A673 (cell line): ENCODE results near the gene CYP51A1. TPM values are rescaled to one million over a fixed set of nuclear protein-coding genes. Genes with fewer than 3 reads are reported as not detected.
A peak's percentile ranks its signal among the peaks of the same experiment; 100 is the strongest.

Source experiments
- BruUV-seq: library from RNA; stranded (reverse); fragments of 400-500 nt; replicated peaks from 2 replicates; lab custom pipeline; 2021; lab: Mats Ljungman, UMichigan
- CTCF ChIA-PET: fragments of 300-600 bp; sonication (Branson Sonifier 250); formaldehyde crosslinking; loops from one replicate; lab custom pipeline; 2022; ENCODE audit warnings: antibody characterized with exemption; lab: Charles Lee
- POLR2A ChIA-PET: fragments of 300-600 bp; sonication (Branson Sonifier 250); formaldehyde crosslinking; loops from one replicate; lab custom pipeline; 2022; ENCODE audit warnings: antibody characterized with exemption; ENCODE audit not compliant: low non-redundant PET; lab: Charles Lee
- DNase-seq: peaks from one replicate; pipeline ENCODE4 v3.0.0-alpha.2; 2015; ENCODE audit warnings: low spot score
- H3K27ac ChIP-seq: fragments of 200-600 bp; sonication (generic); 2 replicates; pipeline ENCODE4 v1.5.1; 2016; ENCODE audit warnings: mixed run types, low read depth, mild to moderate bottlenecking, mixed read lengths, antibody characterized with exemption, low read length; ENCODE audit not compliant: poor library complexity, severe bottlenecking
- H3K27me3 ChIP-seq: fragments of 200-600 bp; sonication (generic); replicated peaks from 2 replicates; pipeline ENCODE4 v1.6.1; 2017; ENCODE audit warnings: mixed run types, low read depth, mild to moderate bottlenecking, mixed read lengths, antibody characterized with exemption, low read length; ENCODE audit not compliant: insufficient read depth, poor library complexity
- H3K36me3 ChIP-seq: fragments of 200-600 bp; sonication (generic); 2 replicates; pipeline ENCODE4 v1.6.1; 2016; ENCODE audit warnings: mixed run types, mild to moderate bottlenecking, mixed read lengths, antibody characterized with exemption, low read length; ENCODE audit not compliant: insufficient read depth, poor library complexity, severe bottlenecking
- H3K4me1 ChIP-seq: fragments of 200-600 bp; sonication (generic); 2 replicates; pipeline ENCODE4 v1.6.1; 2017; ENCODE audit warnings: mixed run types, mild to moderate bottlenecking, mixed read lengths, antibody characterized with exemption, low read length; ENCODE audit not compliant: insufficient read depth, poor library complexity, severe bottlenecking
- H3K4me3 ChIP-seq: fragments of 200-600 bp; sonication (generic); 2 replicates; pipeline ENCODE4 v1.5.1; 2016; ENCODE audit warnings: low read depth, mixed run types, mild to moderate bottlenecking, mixed read lengths, low read length; ENCODE audit not compliant: poor library complexity, severe bottlenecking
- H3K9me3 ChIP-seq: fragments of 200-600 bp; sonication (generic); 2 replicates; pipeline ENCODE4 v1.6.1; 2016; ENCODE audit warnings: mixed run types, low read depth, mild to moderate bottlenecking, mixed read lengths, antibody characterized with exemption, low read length; ENCODE audit not compliant: poor library complexity, severe bottlenecking
- EZH2 ChIP-seq: fragments of 200-600 bp; sonication (generic); IDR thresholded peaks from 2 replicates; pipeline ENCODE4 v1.6.1; 2017; ENCODE audit warnings: borderline replicate concordance, low read depth, mild to moderate bottlenecking, mixed read lengths, antibody characterized with exemption, low read length; ENCODE audit not compliant: poor library complexity, severe bottlenecking
- intact Hi-C: fragments of 100-400 bp; cut with micrococcal nuclease; formaldehyde crosslinking; loops from one replicate; pipeline ENCODE4 v1.10.0; 2022; ENCODE audit not compliant: unreplicated experiment
- total RNA-seq: library from RNA; stranded (reverse); gene quantifications from 2 replicates; pipeline ENCODE4 v1.2.3, GENCODE V29; 2021
- TF ChIP-seq, protein P1 (sequence below): fragments of 300-800, 200-600 bp; sonication (generic); conservative IDR thresholded peaks from 2 replicates; pipeline ENCODE4 v1.5.1; 2017; ENCODE audit warnings: low read depth, mild to moderate bottlenecking, antibody characterized with exemption, low read length, moderate library complexity, mixed read lengths

CYP51A1 gene
- total RNA-seq, 1 experiment from 2014 or later = 150 TPM

DNA sequence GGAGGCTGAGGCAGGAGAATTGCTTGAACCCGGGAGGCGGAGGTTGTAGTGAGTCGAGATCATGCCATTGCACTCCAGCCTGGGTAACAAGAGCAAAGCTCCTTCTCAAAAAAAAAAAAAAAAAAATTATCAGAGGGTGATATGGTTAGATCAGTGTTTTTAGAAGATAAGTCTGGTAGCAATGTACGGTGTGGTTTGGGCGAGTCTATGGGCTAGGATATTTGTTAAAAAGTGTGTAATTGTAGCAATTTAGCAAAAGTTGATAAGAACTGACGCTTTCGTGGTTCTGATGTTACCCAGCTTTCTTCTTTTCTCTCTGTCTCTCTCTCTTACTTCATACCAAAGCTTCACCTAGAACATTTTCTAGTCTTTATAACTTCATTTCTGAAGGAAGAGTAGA lies 6.9 kb upstream of the CYP51A1 start:
- POLR2A ChIA-PET = no interaction called here
- Histone ChIP-seq H3K27me3 (no peaks in the 10 kb centered on the region), H3K36me3 (no peaks in the 10 kb centered on the region), H3K27ac (no peak overlapping the region), H3K9me3 (peaks cover 4% of the 10 kb centered on the region), H3K4me3 (no peak overlapping the region), H3K4me1 (no peaks in the 10 kb centered on the region)
- TF ChIP-seq EZH2 = no peak
- TF ChIP-seq, protein P1, sequence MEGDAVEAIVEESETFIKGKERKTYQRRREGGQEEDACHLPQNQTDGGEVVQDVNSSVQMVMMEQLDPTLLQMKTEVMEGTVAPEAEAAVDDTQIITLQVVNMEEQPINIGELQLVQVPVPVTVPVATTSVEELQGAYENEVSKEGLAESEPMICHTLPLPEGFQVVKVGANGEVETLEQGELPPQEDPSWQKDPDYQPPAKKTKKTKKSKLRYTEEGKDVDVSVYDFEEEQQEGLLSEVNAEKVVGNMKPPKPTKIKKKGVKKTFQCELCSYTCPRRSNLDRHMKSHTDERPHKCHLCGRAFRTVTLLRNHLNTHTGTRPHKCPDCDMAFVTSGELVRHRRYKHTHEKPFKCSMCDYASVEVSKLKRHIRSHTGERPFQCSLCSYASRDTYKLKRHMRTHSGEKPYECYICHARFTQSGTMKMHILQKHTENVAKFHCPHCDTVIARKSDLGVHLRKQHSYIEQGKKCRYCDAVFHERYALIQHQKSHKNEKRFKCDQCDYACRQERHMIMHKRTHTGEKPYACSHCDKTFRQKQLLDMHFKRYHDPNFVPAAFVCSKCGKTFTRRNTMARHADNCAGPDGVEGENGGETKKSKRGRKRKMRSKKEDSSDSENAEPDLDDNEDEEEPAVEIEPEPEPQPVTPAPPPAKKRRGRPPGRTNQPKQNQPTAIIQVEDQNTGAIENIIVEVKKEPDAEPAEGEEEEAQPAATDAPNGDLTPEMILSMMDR = no peak
- no peak for DNase-seq
- intact Hi-C loops = no loop called here
- BruUV-seq = no TSS peak
- CTCF ChIA-PET = no interaction called here

DNA sequence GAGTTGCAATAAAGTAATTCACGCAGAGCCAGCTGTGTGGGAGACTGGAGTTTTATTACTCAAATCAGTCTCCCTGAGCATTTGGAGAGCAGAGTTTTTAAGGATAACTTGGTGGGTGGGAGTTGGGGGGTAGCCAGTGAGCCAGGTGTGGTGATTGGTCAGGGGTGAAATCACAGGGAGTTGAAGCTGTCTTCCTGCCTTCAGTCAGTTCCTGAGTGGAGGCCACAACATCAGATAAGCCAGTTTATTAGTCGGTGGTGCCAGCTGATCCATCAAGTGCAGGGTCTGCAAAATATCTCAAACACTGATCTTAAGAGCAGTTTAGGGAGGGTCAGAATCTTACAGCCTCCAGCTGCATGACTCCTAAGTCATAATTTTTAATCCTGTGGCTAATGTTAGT lies 3.3 kb upstream of the CYP51A1 start:
- Histone ChIP-seq H3K27me3 (no peaks in the 10 kb centered on the region), H3K36me3 (no peaks in the 10 kb centered on the region), H3K9me3 (peaks cover 4% of the 10 kb centered on the region), H3K4me3 (no peak overlapping the region), H3K27ac (no peak overlapping the region), H3K4me1 (no peaks in the 10 kb centered on the region)
- TF ChIP-seq, protein P1 = no peak
- TF ChIP-seq EZH2 = no peak
- ChIA-PET CTCF (no interaction called here), POLR2A (interaction anchor here (0.6 kb wide), 1 partner anchor 210 kb away, joined by 4 read pairs; no protein-coding TSS in a partner anchor)
- intact Hi-C loops = no loop called here
- peak; percentile 10 for DNase-seq
- no TSS peak for BruUV-seq

DNA sequence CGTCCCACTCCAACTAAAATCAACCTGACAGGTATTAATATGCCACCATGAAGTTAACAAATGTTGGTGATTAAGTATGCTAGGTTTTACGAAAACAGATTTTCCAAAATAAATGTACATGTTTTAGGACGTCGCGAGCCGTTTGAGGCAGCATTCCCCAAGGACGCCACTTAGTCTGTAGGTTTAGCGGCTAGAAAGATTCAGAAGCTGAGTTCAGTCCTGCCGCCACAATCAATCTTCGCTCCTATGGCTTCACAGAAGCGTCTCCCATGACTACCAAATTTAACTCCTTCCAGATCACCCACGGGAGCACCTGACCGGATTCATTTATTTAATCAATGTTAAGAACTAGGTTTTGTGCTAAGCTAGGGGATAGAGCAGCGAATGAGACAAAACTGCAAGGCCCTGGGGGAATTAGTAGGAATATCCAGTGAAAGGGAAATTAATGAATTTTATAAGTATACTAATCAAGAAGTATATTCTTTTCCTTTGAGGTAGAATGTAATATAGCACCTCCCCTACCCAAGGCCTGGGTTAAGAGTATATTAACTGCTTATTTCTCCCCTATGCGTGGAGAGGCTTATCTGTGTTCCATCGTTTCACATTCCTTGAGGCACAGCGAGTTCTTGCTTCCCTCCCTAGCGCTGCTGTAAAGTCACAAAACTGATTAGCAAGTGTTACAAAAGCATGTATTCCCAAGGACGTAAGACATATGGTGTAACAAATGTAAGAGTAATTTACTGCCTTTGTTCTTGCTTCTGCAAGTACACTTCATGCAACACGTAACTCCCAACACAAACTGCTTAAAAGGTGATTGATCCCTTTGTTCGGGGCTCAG lies 994 bp upstream of the CYP51A1 start:
- no peak for TF ChIP-seq EZH2
- Histone ChIP-seq H3K9me3 (peaks cover 4% of the 10 kb centered on the region), H3K27me3 (no peaks in the 10 kb centered on the region), H3K4me3 (peak overlapping the region; percentile 94), H3K36me3 (peaks cover 14% of the 10 kb centered on the region), H3K27ac (peak overlapping the region; percentile 99), H3K4me1 (peaks cover 12% of the 10 kb centered on the region)
- peak; percentile 45 for DNase-seq
- ChIA-PET CTCF (no interaction called here), POLR2A (interaction anchor here (0.6 kb wide), 1 partner anchor 305 kb away, joined by 3 read pairs; no protein-coding TSS in a partner anchor)
- BruUV-seq = TSS peak; percentile 88
- intact Hi-C loops = no loop called here
